Body of pancreas (tissue), 4 donors: ENCODE results near the gene HECW1.

Experiments
- CTCF ChIP-seq, 7 experiments: fragments of 450-650 bp in 4 of 7; fragments of 200-600 bp in 3 of 7; sonication (generic) in 3 of 7; IDR thresholded peaks; one replicate each; pipeline ENCODE4 v1.5.1; 2016 to 2019; ENCODE audit warnings: antibody characterized with exemption in 7 of 7
- POLR2A ChIP-seq, 3 donors: fragments of 450-650 bp; IDR thresholded peaks; one replicate each; pipeline ENCODE4 v1.6.1; 2016; ENCODE audit warnings: antibody characterized with exemption in 3 of 3, mild to moderate bottlenecking in 2 of 3

- TF ChIP-seq CTCF (IDR thresholded peaks at IDR 0.05), result no peak
- no peak for TF ChIP-seq POLR2A (IDR thresholded peaks at IDR 0.05)
Measured at GRCh38 chr7:43546231-43546630, 433.8 kb downstream of the HECW1 start.
